ENCODE results near the gene CLEC4M. TPM values are rescaled to one million over a fixed set of nuclear protein-coding genes. Genes with fewer than 3 reads are reported as not detected.
A peak's percentile ranks its signal among the peaks of the same experiment; 100 is the strongest.

Gene CLEC4M
- total and polyA plus RNA-seq, 2 of the 8 experiments (the other 6 are each of a cell fraction or from before 2014, with no cell fraction given) = not detected

DNA sequence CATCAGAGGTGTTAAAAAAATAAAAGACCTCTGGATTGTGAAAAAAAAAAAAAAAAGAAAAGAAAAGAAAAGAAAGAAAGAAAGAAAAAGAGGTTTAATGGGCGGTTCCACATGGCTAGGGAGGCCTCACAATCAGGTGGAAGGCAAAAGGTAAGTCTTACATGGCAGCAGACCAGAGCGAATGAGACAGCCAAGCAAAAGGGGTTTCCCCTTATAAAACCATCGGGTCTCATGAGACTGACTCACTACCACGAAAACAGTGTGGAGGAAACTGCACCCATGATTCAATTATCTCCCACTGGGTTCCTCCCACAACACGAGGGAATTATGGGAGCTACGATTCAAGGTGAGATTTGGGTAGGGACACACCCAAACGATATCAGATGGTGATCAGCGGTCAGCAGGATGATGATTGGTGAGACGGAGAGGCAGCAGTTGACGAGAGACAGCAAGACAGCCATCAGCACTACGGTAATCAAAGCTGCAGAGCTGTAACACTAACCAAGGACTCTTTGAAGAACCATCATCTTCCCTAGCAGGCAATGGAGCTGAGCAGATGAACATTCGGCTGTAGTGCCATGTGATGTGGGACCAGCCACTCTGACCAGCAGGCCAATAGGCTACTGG lies 11.8 kb upstream of the CLEC4M start:
- Histone ChIP-seq H3K9ac (replicated peaks in 1 of 4; ENCODE audit: extremely low read depth in 1 of 4, low read depth in 3 of 4, low read length in 3 of 4) (peak overlapping the region in 1 of 4 experiments; percentile 32; a peak in 1 of 7 replicates), H4K5ac (ENCODE audit: insufficient read length, low read depth, low read length) (no peak overlapping the region), H3K4me1 (replicated peaks in 1 of 4; ENCODE audit: control insufficient read depth in 3 of 4, insufficient read depth in 4 of 4, low read length in 3 of 4) (peaks cover 3 to 15% (median 8%) of the 10 kb centered on the region in 4 experiments; a peak in 6 of 7 replicates), H3K36me3 (ENCODE audit: control insufficient read depth in 2 of 4, insufficient read depth in 4 of 4, low read length in 3 of 4) (no peaks in the 10 kb centered on the region), H3K27ac (ENCODE audit: low read depth, low read length) (no peak overlapping the region), H4K20me1 (replicated peaks in 1 of 2; ENCODE audit: control insufficient read depth in 1 of 2, insufficient read depth in 2 of 2, low read length in 2 of 2) (no peaks in the 10 kb centered on the region), H2AFZ (ENCODE audit: low read length) (peak overlapping the region; percentile 8; the same call in 1 of the 2 replicates), H3K4me2 (ENCODE audit: insufficient read depth in 1 of 2, low read depth in 2 of 2, low read length in 2 of 2) (no peak overlapping the region), H2BK12ac (ENCODE audit: low read depth, low read length) (0 out of 2 replicates have a peak overlapping the region, but pooled peaks have one; percentile 60), H4K91ac (replicated peaks; ENCODE audit: insufficient read length, low read length) (peak overlapping the region; percentile 34), H2AK5ac (ENCODE audit: low read depth, low read length) (peak overlapping the region; percentile 10; the same call in 1 of the 2 replicates), H3K14ac (ENCODE audit: insufficient read length) (no peak overlapping the region), H3K79me2 (ENCODE audit: control insufficient read depth in 1 of 2, insufficient read depth in 2 of 2, low read length in 2 of 2) (no peaks in the 10 kb centered on the region), H2BK15ac (ENCODE audit: low read length) (peak overlapping the region; percentile 49; the same call in 1 of the 2 replicates), H4K8ac (ENCODE audit: extremely low read depth, insufficient read depth, low read length) (peak overlapping the region; percentile 71; the same call in 1 of the 2 replicates), H3K9me3 (ENCODE audit: insufficient read depth in 2 of 2, low read depth in 1 of 2, low read length in 1 of 2) (0 out of 4 replicates have a peak, but pooled peaks cover 0 to 6% of the 10 kb centered on the region in 2 experiments), H2BK20ac (ENCODE audit: low read length) (no peak overlapping the region), H3K23me2 (ENCODE audit: low read depth, low read length) (no peaks in the 10 kb centered on the region; the same call in 1 of the 2 replicates), H3K27me3 (replicated peaks in 1 of 4; ENCODE audit: control insufficient read depth in 3 of 4, extremely low read depth in 1 of 4, insufficient read depth in 3 of 4, low read length in 3 of 4) (no peaks in the 10 kb centered on the region), H3K18ac (ENCODE audit: extremely low read depth, low read length) (no peak overlapping the region), H3K4me3 (ENCODE audit: extremely low read depth in 1 of 4, insufficient read depth in 2 of 4, low read depth in 3 of 4, low read length in 4 of 4) (no peak overlapping the region), H3K23ac (ENCODE audit: insufficient read length) (no peak overlapping the region), H3K4ac (replicated peaks; ENCODE audit: insufficient read length, low read depth, low read length) (no peak overlapping the region), H3K79me1 (ENCODE audit: low read depth, low read length) (no peaks in the 10 kb centered on the region), H2BK5ac (ENCODE audit: low read depth, low read length) (no peak overlapping the region), H2BK120ac (replicated peaks; ENCODE audit: low read depth, low read length) (no peak overlapping the region), H3K56ac (replicated peaks; ENCODE audit: insufficient read length, low read depth, low read length) (no peak overlapping the region)
- no peak for FAIRE-seq
- ChIA-PET POLR2A (ENCODE audit: partially characterized antibody) (no interaction called here), CTCF (ENCODE audit: partially characterized antibody) (interaction anchor here (0.8 to 1.1 kb wide), 2 partner anchors 27 to 49 kb away, joined by 4 to 5 read pairs; no protein-coding TSS in a partner anchor)
- no peak for DNase-seq (ENCODE audit: low read depth in 1 of 2, low spot score in 2 of 2)
- WGBS, 2 experiments (ENCODE audit: extremely low coverage in 1 of 2, insufficient coverage in 1 of 2, insufficient read length in 1 of 2, insufficient replicate concordance in 2 of 2, low coverage in 1 of 2, low lambda C conversion rate in 2 of 2, missing lambda C conversion rate in 1 of 2) = 94% methylated on average over 12 of the region's 12 CpGs; no CpG with 5 or more reads in 1 of the 2 experiments
- TF ChIP-seq BRCA1 (IDR thresholded peaks at IDR 0.05; ENCODE audit: low read depth, low read length) (no peak), TAF1 (IDR thresholded peaks at IDR 0.05; ENCODE audit: low read depth, low read length) (no peak), RFX5 (IDR thresholded peaks at IDR 0.05; ENCODE audit: borderline replicate concordance, low read depth, low read length) (no peak), EP300 (IDR thresholded peaks at IDR 0.05; ENCODE audit: borderline replicate concordance in 1 of 2, low read depth in 2 of 2, low read length in 2 of 2) (no peak), KDM5A (IDR thresholded peaks at IDR 0.05; ENCODE audit: low read length) (no peak), FOSL1 (IDR thresholded peaks at IDR 0.05; ENCODE audit: insufficient read depth, low read depth, low read length) (no peak), PHF8 (conservative IDR thresholded peaks at IDR 0.05; ENCODE audit: low read depth, low read length) (no peak)
- TF ChIP-seq, protein P1, sequence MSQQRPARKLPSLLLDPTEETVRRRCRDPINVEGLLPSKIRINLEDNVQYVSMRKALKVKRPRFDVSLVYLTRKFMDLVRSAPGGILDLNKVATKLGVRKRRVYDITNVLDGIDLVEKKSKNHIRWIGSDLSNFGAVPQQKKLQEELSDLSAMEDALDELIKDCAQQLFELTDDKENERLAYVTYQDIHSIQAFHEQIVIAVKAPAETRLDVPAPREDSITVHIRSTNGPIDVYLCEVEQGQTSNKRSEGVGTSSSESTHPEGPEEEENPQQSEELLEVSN (IDR thresholded peaks at IDR 0.05) = no peak
- TF ChIP-seq, protein P2, sequence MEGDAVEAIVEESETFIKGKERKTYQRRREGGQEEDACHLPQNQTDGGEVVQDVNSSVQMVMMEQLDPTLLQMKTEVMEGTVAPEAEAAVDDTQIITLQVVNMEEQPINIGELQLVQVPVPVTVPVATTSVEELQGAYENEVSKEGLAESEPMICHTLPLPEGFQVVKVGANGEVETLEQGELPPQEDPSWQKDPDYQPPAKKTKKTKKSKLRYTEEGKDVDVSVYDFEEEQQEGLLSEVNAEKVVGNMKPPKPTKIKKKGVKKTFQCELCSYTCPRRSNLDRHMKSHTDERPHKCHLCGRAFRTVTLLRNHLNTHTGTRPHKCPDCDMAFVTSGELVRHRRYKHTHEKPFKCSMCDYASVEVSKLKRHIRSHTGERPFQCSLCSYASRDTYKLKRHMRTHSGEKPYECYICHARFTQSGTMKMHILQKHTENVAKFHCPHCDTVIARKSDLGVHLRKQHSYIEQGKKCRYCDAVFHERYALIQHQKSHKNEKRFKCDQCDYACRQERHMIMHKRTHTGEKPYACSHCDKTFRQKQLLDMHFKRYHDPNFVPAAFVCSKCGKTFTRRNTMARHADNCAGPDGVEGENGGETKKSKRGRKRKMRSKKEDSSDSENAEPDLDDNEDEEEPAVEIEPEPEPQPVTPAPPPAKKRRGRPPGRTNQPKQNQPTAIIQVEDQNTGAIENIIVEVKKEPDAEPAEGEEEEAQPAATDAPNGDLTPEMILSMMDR (IDR thresholded peaks at IDR 0.05; ENCODE audit: control extremely low read depth in 1 of 3, insufficient read depth in 1 of 3, low read depth in 1 of 3, low read length in 3 of 3) = no peak

Data from H1 (cell line).